Panc1 (cell line): ENCODE data around the gene OR2AE1. TPM values are rescaled to one million over a fixed set of nuclear protein-coding genes. Genes with fewer than 3 reads are reported as not detected.
"Not testable (repeated sequence)": the region's sequence is repeated elsewhere in the genome, so short reads cannot be mapped to it uniquely, and the experiment has no call there.

Experiments used
- ATAC-seq: fragments of 200-7000 bp; cut with Tn5 transposase; 2 replicates; pipeline ENCODE4 v1.9.1; 2020; ENCODE audit warnings: mild to moderate bottlenecking, moderate library complexity
- BruUV-seq: library from RNA; stranded (reverse); fragments of 400-500 nt; replicated peaks from 2 replicates; lab custom pipeline; 2021; lab: Mats Ljungman, UMichigan
- CTCF ChIA-PET: fragments of 300-600 bp; sonication (Branson Sonifier 250); formaldehyde crosslinking; loops from one replicate; lab custom pipeline; 2022; ENCODE audit warnings: antibody characterized with exemption; lab: Charles Lee
- POLR2A ChIA-PET: fragments of 300-600 bp; sonication (Branson Sonifier 250); formaldehyde crosslinking; loops from one replicate; lab custom pipeline; 2022; ENCODE audit warnings: antibody characterized with exemption; lab: Charles Lee
- DNase-seq: peaks from one replicate; pipeline ENCODE4 v3.0.0-alpha.2; 2010; ENCODE audit warnings: low read depth, low spot score
- H3K27ac ChIP-seq: 2 replicates; pipeline ENCODE4 v1.5.1; 2011; ENCODE audit warnings: mild to moderate bottlenecking, low read length, inconsistent platforms
- H3K27me3 ChIP-seq: fragments of 200-500 bp; sonication (Bioruptor generic); 2 replicates; pipeline ENCODE4 v1.6.0; 2014; ENCODE audit warnings: low read length, inconsistent platforms; ENCODE audit not compliant: control insufficient read depth, insufficient read depth
- H3K36me3 ChIP-seq: fragments of 200-500 bp; sonication (Bioruptor generic); 2 replicates; pipeline ENCODE4 v1.5.1; 2014; ENCODE audit warnings: inconsistent platforms, mild to moderate bottlenecking, low read length, moderate library complexity; ENCODE audit not compliant: control insufficient read depth, insufficient read depth
- H3K4me1 ChIP-seq: 2 replicates; pipeline ENCODE4 v1.5.1; 2011; ENCODE audit warnings: inconsistent platforms, mild to moderate bottlenecking, low read length, moderate library complexity; ENCODE audit not compliant: control insufficient read depth, insufficient read depth
- H3K4me3 ChIP-seq, 2 experiments: 2 replicates each; pipeline ENCODE4 v1.5.1; 2011 to 2012; ENCODE audit warnings: low read depth in 2 of 2, low read length in 2 of 2, mild to moderate bottlenecking in 2 of 2, inconsistent platforms in 1 of 2, moderate library complexity in 1 of 2
- H3K9me3 ChIP-seq: fragments of 200-500 bp; sonication (Bioruptor generic); 2 replicates; pipeline ENCODE4 v1.5.1; 2014; ENCODE audit warnings: low read depth, mild to moderate bottlenecking, inconsistent platforms, low read length, moderate library complexity; ENCODE audit not compliant: control insufficient read depth, insufficient read depth
- CTCF ChIP-seq: fragments of 450-650 bp; IDR thresholded peaks from 2 replicates; pipeline ENCODE4 v1.5.1; 2017; ENCODE audit warnings: mild to moderate bottlenecking
- POLR2AphosphoS5 ChIP-seq: IDR thresholded peaks from 2 replicates; pipeline ENCODE4 v1.6.1; 2012; ENCODE audit warnings: mild to moderate bottlenecking, low read depth, low read length, moderate library complexity
- REST ChIP-seq, 2 experiments: IDR thresholded peaks; 2 replicates each; pipeline ENCODE4 v1.6.1; 2011 to 2012; ENCODE audit warnings: low read depth in 2 of 2, control low read depth in 1 of 2, low read length in 1 of 2, mild to moderate bottlenecking in 1 of 2, moderate library complexity in 1 of 2; ENCODE audit not compliant: insufficient read depth in 1 of 2
- SIN3A ChIP-seq: IDR thresholded peaks from 2 replicates; pipeline ENCODE4 v1.6.1; 2012; ENCODE audit warnings: low read depth, mild to moderate bottlenecking, low read length, moderate library complexity, borderline replicate concordance; ENCODE audit not compliant: insufficient read depth
- TCF7L2 ChIP-seq: IDR thresholded peaks from 2 replicates; pipeline ENCODE4 v1.6.1; 2011; ENCODE audit warnings: mild to moderate bottlenecking, low read depth, low read length, inconsistent platforms
- in situ Hi-C: cut with HindIII; loops from 2 replicates; pipeline ENCODE4 v1.10.0; 2016; ENCODE audit warnings: low sequenced_read_pairs, low pct_unique_long_range_greater_than_20kb
- intact Hi-C: fragments of 100-400 bp; cut with micrococcal nuclease; formaldehyde crosslinking; loops from one replicate; pipeline ENCODE4 v1.10.0; 2022; ENCODE audit not compliant: unreplicated experiment
- total RNA-seq: library from RNA; stranded (reverse); gene quantifications from one replicate; pipeline ENCODE4 v1.2.1, GENCODE V29; 2021; ENCODE audit not compliant: unreplicated experiment

Gene OR2AE1
- total RNA-seq, 1 experiment from 2014 or later: not detected

GRCh38 chr7:99876491-99876890 lies 342 bp downstream of the OR2AE1 start:
- Histone ChIP-seq H3K36me3 (no peaks in the 10 kb centered on the region), H3K4me1 (no peaks in the 10 kb centered on the region), H3K4me3 (no peak overlapping the region), H3K27ac (no peak overlapping the region), H3K27me3 (peaks cover 6% of the 10 kb centered on the region; the same call in 1 of the 2 replicates), H3K9me3 (no peaks in the 10 kb centered on the region)
- POLR2A ChIA-PET: no interaction called here
- intact Hi-C loops (no loop called here), in situ Hi-C loops (no loop called here)
- ATAC-seq (no peak), DNase-seq (no peak)
- no peak for TF ChIP-seq CTCF
- TF ChIP-seq REST (IDR thresholded peaks at IDR 0.05; ENCODE audit: insufficient read depth in 1 of 2, low read depth in 2 of 2, low read length in 1 of 2): no peak
- no peak for TF ChIP-seq SIN3A
- TF ChIP-seq POLR2AphosphoS5: no peak
- no peak for TF ChIP-seq TCF7L2
- BruUV-seq: no TSS peak
- CTCF ChIA-PET: no interaction called here

- no TSS peak for BruUV-seq
- Histone ChIP-seq H3K9me3 (no peaks in the 10 kb centered on the region), H3K27ac (no peak overlapping the region), H3K4me1 (no peaks in the 10 kb centered on the region), H3K27me3 (peaks cover 22% of the 10 kb centered on the region), H3K4me3 (no peak overlapping the region), H3K36me3 (no peaks in the 10 kb centered on the region)
- TF ChIP-seq TCF7L2: no peak
- TF ChIP-seq POLR2AphosphoS5: no peak
- no peak for TF ChIP-seq CTCF
- no peak for TF ChIP-seq SIN3A
- no peak for TF ChIP-seq REST (IDR thresholded peaks at IDR 0.05; ENCODE audit: insufficient read depth in 1 of 2, low read depth in 2 of 2, low read length in 1 of 2)
- DNase-seq: no peak
- ChIA-PET POLR2A (no interaction called here), CTCF (no interaction called here)
- intact Hi-C loops: no loop called here
- in situ Hi-C loops: no loop called here
- ATAC-seq: no peak
Observed at GRCh38 chr7:99868246-99868645, 8.6 kb downstream of the OR2AE1 start.

- intact Hi-C loops, BruUV-seq, H3K9me3 ChIP-seq, H3K36me3 ChIP-seq, CTCF ChIA-PET, ATAC-seq, H3K4me3 ChIP-seq, in situ Hi-C loops, DNase-seq, H3K27ac ChIP-seq, H3K4me1 ChIP-seq, POLR2A ChIA-PET: not testable (repeated sequence)
- H3K27me3 ChIP-seq: peaks cover 19% of the 10 kb centered on the region
Observed at GRCh38 chr7:99867477-99867876, 9.4 kb downstream of the OR2AE1 start.
